MM.1S (cell line): Measurements from ENCODE around the gene GON4L.
"Not testable (repeated sequence)": the region's sequence is repeated elsewhere in the genome, so short reads cannot be mapped to it uniquely, and the experiment has no call there.

Experiments
- DNase-seq: peaks from one replicate; pipeline ENCODE4 v3.0.0-alpha.2; 2015
- H2AFZ ChIP-seq: fragments of 300-600 bp; sonication (generic); 2 replicates; pipeline ENCODE4 v1.6.0; 2016; ENCODE audit warnings: antibody characterized with exemption, low read length
- H3F3A ChIP-seq: fragments of 300-600 bp; sonication (generic); 2 replicates; pipeline ENCODE4 v1.6.1; 2016; ENCODE audit warnings: mild to moderate bottlenecking, antibody characterized with exemption, low read length, moderate library complexity, mixed read lengths; ENCODE audit not compliant: insufficient read depth
- H3K27ac ChIP-seq: fragments of 300-600 bp; sonication (generic); 2 replicates; pipeline ENCODE4 v1.5.1; 2016; ENCODE audit warnings: mild to moderate bottlenecking, low read length
- H3K27me3 ChIP-seq: fragments of 300-600 bp; sonication (generic); replicated peaks from 2 replicates; pipeline ENCODE4 v1.6.0; 2016; ENCODE audit warnings: low read length; ENCODE audit not compliant: insufficient read depth
- H3K36me3 ChIP-seq: fragments of 300-600 bp; sonication (generic); replicated peaks from 2 replicates; pipeline ENCODE4 v1.6.1; 2016; ENCODE audit warnings: mild to moderate bottlenecking, low read length, mixed read lengths; ENCODE audit not compliant: insufficient read depth
- H3K4me1 ChIP-seq: fragments of 300-600 bp; sonication (generic); 2 replicates; pipeline ENCODE4 v1.6.1; 2016; ENCODE audit warnings: low read length, mixed read lengths
- H3K4me2 ChIP-seq: fragments of 300-600 bp; sonication (generic); 2 replicates; pipeline ENCODE4 v1.6.0; 2016; ENCODE audit warnings: low read depth, low read length
- H3K4me3 ChIP-seq: fragments of 300-600 bp; sonication (generic); 2 replicates; pipeline ENCODE4 v1.5.1; 2016; ENCODE audit warnings: low read length, mixed read lengths
- H3K79me2 ChIP-seq: fragments of 300-600 bp; sonication (generic); 2 replicates; pipeline ENCODE4 v1.6.1; 2016; ENCODE audit warnings: mixed run types, low read length, mixed read lengths
- H3K9ac ChIP-seq: fragments of 300-600 bp; sonication (generic); 2 replicates; pipeline ENCODE4 v1.6.1; 2016; ENCODE audit warnings: low read length, mixed read lengths
- H3K9me2 ChIP-seq: fragments of 300-600 bp; sonication (generic); replicated peaks from 2 replicates; pipeline ENCODE4 v1.6.1; 2016; ENCODE audit warnings: mild to moderate bottlenecking, low read length, mixed read lengths; ENCODE audit not compliant: insufficient read depth
- H3K9me3 ChIP-seq: fragments of 300-600 bp; sonication (generic); replicated peaks from 2 replicates; pipeline ENCODE4 v1.6.1; 2016; ENCODE audit warnings: mild to moderate bottlenecking, low read length, mixed read lengths; ENCODE audit not compliant: insufficient read depth
- H4K20me1 ChIP-seq: fragments of 300-600 bp; sonication (generic); 2 replicates; pipeline ENCODE4 v1.6.1; 2016; ENCODE audit warnings: mild to moderate bottlenecking, low read length, moderate library complexity, mixed read lengths; ENCODE audit not compliant: insufficient read depth
- EZH2 ChIP-seq: fragments of 300-600 bp; sonication (generic); optimal IDR thresholded peaks from 2 replicates; pipeline ENCODE3; 2017; ENCODE audit warnings: low read depth, mild to moderate bottlenecking, antibody characterized with exemption, low read length, mixed read lengths
- EZH2phosphoT487 ChIP-seq: fragments of 300-600 bp; sonication (generic); IDR thresholded peaks from 2 replicates; pipeline ENCODE4 v1.6.1; 2018; ENCODE audit warnings: antibody characterized with exemption, low read length
- TF ChIP-seq, protein P1 (sequence below): fragments of 300-600 bp; sonication (generic); IDR thresholded peaks from 2 replicates; pipeline ENCODE4 v1.5.1; 2016; ENCODE audit warnings: antibody characterized with exemption, low read length, mixed read lengths

GON4L gene

DNA sequence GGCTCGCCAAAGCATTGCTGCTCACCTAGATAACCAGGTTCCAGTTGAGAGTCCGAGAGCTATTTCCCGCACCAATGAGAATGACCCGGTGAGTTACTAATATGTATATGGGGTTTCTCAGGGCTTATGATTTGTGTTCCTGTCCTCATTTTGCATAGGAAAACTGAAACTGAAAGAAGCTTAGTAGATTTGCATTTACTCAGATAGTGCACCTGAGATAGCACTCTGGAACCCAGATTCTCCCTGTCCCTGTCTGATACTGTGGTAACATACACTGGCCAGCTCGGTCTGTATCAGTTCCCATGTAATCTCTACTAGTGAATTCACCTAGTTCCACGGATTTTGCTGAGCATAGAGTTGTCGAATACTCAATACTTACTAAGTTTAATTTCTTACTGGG is 140.0 kb downstream of the GON4L start:
- Histone ChIP-seq H3K9ac (peak overlapping the region; percentile 9; the same call in 1 of the 2 replicates), H3K27ac (peak overlapping the region; percentile 61; the same call in 1 of the 2 replicates), H3K4me3 (peak overlapping the region; percentile 36), H3K79me2 (peaks cover 90% of the 10 kb centered on the region), H2AFZ (0 out of 2 replicates have a peak overlapping the region, but pooled peaks have one; percentile 1), H3F3A (peaks cover 28% of the 10 kb centered on the region), H3K36me3 (0 out of 2 replicates have a peak, but pooled peaks cover 12% of the 10 kb centered on the region), H4K20me1 (0 out of 2 replicates have a peak, but pooled peaks cover 7% of the 10 kb centered on the region), H3K4me1 (peaks cover 16% of the 10 kb centered on the region), H3K27me3 (no peaks in the 10 kb centered on the region), H3K9me2 (no peaks in the 10 kb centered on the region), H3K9me3 (no peaks in the 10 kb centered on the region), H3K4me2 (peak overlapping the region; percentile 67)
- DNase-seq = peak; percentile 96
- TF ChIP-seq, protein P1, sequence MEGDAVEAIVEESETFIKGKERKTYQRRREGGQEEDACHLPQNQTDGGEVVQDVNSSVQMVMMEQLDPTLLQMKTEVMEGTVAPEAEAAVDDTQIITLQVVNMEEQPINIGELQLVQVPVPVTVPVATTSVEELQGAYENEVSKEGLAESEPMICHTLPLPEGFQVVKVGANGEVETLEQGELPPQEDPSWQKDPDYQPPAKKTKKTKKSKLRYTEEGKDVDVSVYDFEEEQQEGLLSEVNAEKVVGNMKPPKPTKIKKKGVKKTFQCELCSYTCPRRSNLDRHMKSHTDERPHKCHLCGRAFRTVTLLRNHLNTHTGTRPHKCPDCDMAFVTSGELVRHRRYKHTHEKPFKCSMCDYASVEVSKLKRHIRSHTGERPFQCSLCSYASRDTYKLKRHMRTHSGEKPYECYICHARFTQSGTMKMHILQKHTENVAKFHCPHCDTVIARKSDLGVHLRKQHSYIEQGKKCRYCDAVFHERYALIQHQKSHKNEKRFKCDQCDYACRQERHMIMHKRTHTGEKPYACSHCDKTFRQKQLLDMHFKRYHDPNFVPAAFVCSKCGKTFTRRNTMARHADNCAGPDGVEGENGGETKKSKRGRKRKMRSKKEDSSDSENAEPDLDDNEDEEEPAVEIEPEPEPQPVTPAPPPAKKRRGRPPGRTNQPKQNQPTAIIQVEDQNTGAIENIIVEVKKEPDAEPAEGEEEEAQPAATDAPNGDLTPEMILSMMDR = no peak
- no peak for TF ChIP-seq EZH2
- no peak for TF ChIP-seq EZH2phosphoT487

DNA sequence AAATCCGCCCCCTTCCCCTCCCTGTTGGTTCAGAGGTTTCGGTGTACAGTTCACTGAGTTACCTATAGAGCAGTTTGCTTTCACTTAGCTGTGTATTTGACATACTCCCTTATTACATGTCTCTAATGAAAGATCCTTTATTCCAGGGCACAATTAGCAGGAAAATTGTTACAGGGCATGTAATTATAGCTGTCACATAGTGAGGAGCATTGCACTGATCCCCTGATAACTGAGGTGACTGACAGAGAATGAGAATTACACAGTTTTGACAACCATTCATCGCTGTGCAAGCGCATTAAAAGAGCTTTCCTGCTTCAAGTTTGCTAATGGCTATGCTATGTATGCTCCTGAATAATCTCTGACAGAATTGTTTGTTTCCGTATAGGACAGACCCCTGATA is 141.2 kb downstream of the GON4L start:
- H3K9me2 ChIP-seq = no peaks in the 10 kb centered on the region
- no peak overlapping the region for H3K4me2 ChIP-seq
- H3K36me3 ChIP-seq = 0 out of 2 replicates have a peak, but pooled peaks cover 13% of the 10 kb centered on the region
- peaks cover 82% of the 10 kb centered on the region for H3K79me2 ChIP-seq
- no peak overlapping the region for H3K9ac ChIP-seq
- DNase-seq = peak; percentile 44
- no peaks in the 10 kb centered on the region for H3K27me3 ChIP-seq
- peaks cover 28% of the 10 kb centered on the region for H3F3A ChIP-seq
- H3K9me3 ChIP-seq = no peaks in the 10 kb centered on the region
- no peak overlapping the region for H3K4me3 ChIP-seq
- no peak overlapping the region for H2AFZ ChIP-seq
- H3K4me1 ChIP-seq = peaks cover 16% of the 10 kb centered on the region
- TF ChIP-seq EZH2phosphoT487 (no peak), EZH2 (no peak)
- TF ChIP-seq, protein P1 = no peak
- H4K20me1 ChIP-seq = 0 out of 2 replicates have a peak, but pooled peaks cover 4% of the 10 kb centered on the region
- H3K27ac ChIP-seq = no peak overlapping the region; the same call in 1 of the 2 replicates

DNA sequence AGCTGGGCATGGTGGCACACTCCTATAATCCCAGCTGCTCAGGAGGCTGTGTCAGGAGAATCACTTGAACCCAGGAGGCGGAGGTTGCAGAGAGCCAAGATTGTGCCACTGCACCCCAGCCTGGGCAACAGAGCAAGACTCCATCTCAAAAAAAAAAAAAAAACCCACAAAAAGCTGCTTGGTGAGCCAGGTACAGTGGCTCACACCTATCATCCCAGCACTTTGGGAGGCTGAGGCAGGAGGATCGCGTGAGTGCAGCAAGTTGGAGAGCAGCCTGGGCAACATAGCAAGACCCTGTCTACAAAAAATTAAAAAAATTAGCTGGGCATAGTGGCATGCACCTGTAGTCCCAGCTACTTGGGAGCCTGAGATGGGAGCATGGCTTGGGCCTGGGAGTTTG is 142.0 kb downstream of the GON4L start:
- not testable (repeated sequence) for H3K27ac ChIP-seq, H3K9me2 ChIP-seq, H3K27me3 ChIP-seq, H3K4me2 ChIP-seq, H4K20me1 ChIP-seq, DNase-seq, H2AFZ ChIP-seq, H3K9me3 ChIP-seq, H3K9ac ChIP-seq, H3K4me3 ChIP-seq
- H3F3A ChIP-seq = peaks cover 28% of the 10 kb centered on the region
- H3K36me3 ChIP-seq = 0 out of 2 replicates have a peak, but pooled peaks cover 13% of the 10 kb centered on the region
- peaks cover 80% of the 10 kb centered on the region for H3K79me2 ChIP-seq
- peaks cover 16% of the 10 kb centered on the region for H3K4me1 ChIP-seq

DNA sequence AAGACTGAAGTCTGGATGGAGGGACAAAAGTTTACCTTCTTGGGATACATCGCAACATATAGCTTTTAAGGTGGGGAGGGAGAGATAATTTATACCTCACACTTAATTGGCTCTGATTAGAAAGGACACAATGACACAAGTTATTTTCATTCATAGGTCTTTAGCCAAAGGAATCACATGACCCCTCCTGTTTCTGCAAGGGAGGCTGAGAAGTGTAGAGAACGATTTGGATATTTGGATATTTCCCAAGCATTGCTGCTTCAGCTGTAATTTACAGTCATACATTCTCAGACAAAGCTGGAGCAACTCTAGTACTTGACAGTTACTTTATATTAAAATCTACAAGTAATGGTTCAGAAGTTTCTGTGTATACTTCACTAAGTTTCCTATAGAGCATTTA is 143.9 kb downstream of the GON4L start:
- H3K36me3 ChIP-seq = peaks cover 13% of the 10 kb centered on the region; the same call in 1 of the 2 replicates
- H3K9me2 ChIP-seq = no peaks in the 10 kb centered on the region
- H3F3A ChIP-seq = peaks cover 28% of the 10 kb centered on the region
- peaks cover 80% of the 10 kb centered on the region for H3K79me2 ChIP-seq
- no peak for DNase-seq
- no peak overlapping the region for H3K27ac ChIP-seq
- TF ChIP-seq EZH2phosphoT487 = no peak
- no peak for TF ChIP-seq EZH2
- TF ChIP-seq, protein P1 = no peak
- H3K4me3 ChIP-seq = no peak overlapping the region
- H3K27me3 ChIP-seq = no peaks in the 10 kb centered on the region
- no peak overlapping the region for H3K4me2 ChIP-seq
- peaks cover 16% of the 10 kb centered on the region for H3K4me1 ChIP-seq
- H3K9me3 ChIP-seq = no peaks in the 10 kb centered on the region
- peaks cover 4% of the 10 kb centered on the region; the same call in 1 of the 2 replicates for H4K20me1 ChIP-seq
- no peak overlapping the region for H3K9ac ChIP-seq
- H2AFZ ChIP-seq = no peak overlapping the region
